DND-41 (cell line): ENCODE results near the gene ENHO.

Experiments
- ATAC-seq: fragments of 200-7000 bp; cut with Tn5 transposase; 3 replicates; pipeline ENCODE4 v1.9.1; 2021; ENCODE audit warnings: low read depth; ENCODE audit not compliant: insufficient read depth
- DNase-seq: peaks from one replicate; pipeline ENCODE4 v3.0.0-alpha.2; 2020
- H2AFZ ChIP-seq: 2 replicates; pipeline ENCODE4 v1.6.0; 2012; ENCODE audit warnings: low read depth, low read length
- H3K27ac ChIP-seq: 2 replicates; pipeline ENCODE4 v1.5.1; 2012; ENCODE audit warnings: low read length, inconsistent platforms
- H3K27me3 ChIP-seq: fragments of 200-600 bp; sonication (generic); 2 replicates; pipeline ENCODE4 v1.6.0; 2012; ENCODE audit warnings: low read length, mild to moderate bottlenecking, inconsistent platforms; ENCODE audit not compliant: insufficient read depth, poor library complexity
- H3K36me3 ChIP-seq: 2 replicates; pipeline ENCODE4 v1.5.1; 2012; ENCODE audit warnings: low read length, inconsistent platforms; ENCODE audit not compliant: insufficient read depth
- H3K4me1 ChIP-seq: 2 replicates; pipeline ENCODE4 v1.5.1; 2012; ENCODE audit warnings: mild to moderate bottlenecking, low read length; ENCODE audit not compliant: insufficient read depth
- H3K4me2 ChIP-seq: 2 replicates; pipeline ENCODE4 v1.6.0; 2012; ENCODE audit warnings: mild to moderate bottlenecking, moderate library complexity, low read length, inconsistent platforms; ENCODE audit not compliant: insufficient read depth
- H3K4me3 ChIP-seq, 2 experiments: fragments of 200-600 bp in 1 of 2; shearing (Covaris generic) in 1 of 2; 2 replicates each; pipeline ENCODE4 v1.5.1; 2012 to 2016; ENCODE audit warnings: inconsistent platforms in 2 of 2, low read length in 2 of 2, mild to moderate bottlenecking in 2 of 2, low read depth in 1 of 2, moderate library complexity in 1 of 2
- H3K79me2 ChIP-seq: 2 replicates; pipeline ENCODE4 v1.6.0; 2012; ENCODE audit warnings: low read length, inconsistent platforms; ENCODE audit not compliant: insufficient read depth
- H3K9ac ChIP-seq: 2 replicates; pipeline ENCODE4 v1.6.0; 2012; ENCODE audit warnings: low read depth, mild to moderate bottlenecking, inconsistent platforms, low read length, moderate library complexity
- H3K9me3 ChIP-seq: 2 replicates; pipeline ENCODE4 v1.5.1; 2012; ENCODE audit warnings: low read length, moderate library complexity, mild to moderate bottlenecking, inconsistent platforms; ENCODE audit not compliant: insufficient read depth, severe bottlenecking
- H4K20me1 ChIP-seq: 2 replicates; pipeline ENCODE4 v1.6.0; 2012; ENCODE audit warnings: low read length; ENCODE audit not compliant: insufficient read depth
- CTCF ChIP-seq: IDR thresholded peaks from 2 replicates; pipeline ENCODE4 v1.5.1; 2012; ENCODE audit warnings: borderline replicate concordance, low read length, moderate library complexity, mild to moderate bottlenecking; ENCODE audit not compliant: poor library complexity, severe bottlenecking; ENCODE audit errors: extremely low read depth
- EZH2 ChIP-seq: IDR thresholded peaks from 3 replicates; pipeline ENCODE4 v1.6.1; 2012; ENCODE audit warnings: borderline replicate concordance, low read depth, mild to moderate bottlenecking, moderate library complexity, low read length, inconsistent platforms; ENCODE audit not compliant: severe bottlenecking

The ENHO gene

GRCh38 chr9:34519321-34520020 is 3.3 kb downstream of the ENHO start:
- DNase-seq (no peak), ATAC-seq (no peak)
- Histone ChIP-seq H3K4me2 (no peak overlapping the region), H3K27me3 (peaks cover 26% of the 10 kb centered on the region), H3K36me3 (no peaks in the 10 kb centered on the region), H3K79me2 (no peaks in the 10 kb centered on the region), H3K4me1 (peaks cover 16% of the 10 kb centered on the region), H3K9ac (no peak overlapping the region), H4K20me1 (peaks cover 12% of the 10 kb centered on the region; the same call in 1 of the 2 replicates), H3K9me3 (no peaks in the 10 kb centered on the region), H3K27ac (no peak overlapping the region), H3K4me3 (no peak overlapping the region), H2AFZ (no peak overlapping the region)
- TF ChIP-seq EZH2 = no peak
- TF ChIP-seq CTCF = peak; percentile 24

- no peaks in the 10 kb centered on the region for H3K36me3 ChIP-seq
- H2AFZ ChIP-seq = no peak overlapping the region
- peaks cover 26% of the 10 kb centered on the region for H3K27me3 ChIP-seq
- ATAC-seq (no peak), DNase-seq (no peak)
- H4K20me1 ChIP-seq = peaks cover 12% of the 10 kb centered on the region; the same call in 1 of the 2 replicates
- H3K4me3 ChIP-seq = no peak overlapping the region
- H3K4me2 ChIP-seq = no peak overlapping the region
- no peaks in the 10 kb centered on the region for H3K9me3 ChIP-seq
- peaks cover 15% of the 10 kb centered on the region for H3K4me1 ChIP-seq
- no peak for TF ChIP-seq EZH2
- TF ChIP-seq CTCF = no peak
- no peak overlapping the region for H3K27ac ChIP-seq
- H3K9ac ChIP-seq = no peak overlapping the region
- no peaks in the 10 kb centered on the region for H3K79me2 ChIP-seq
These were observed 3.9 kb downstream of the ENHO start for GRCh38 chr9:34518896-34519295.

GRCh38 chr9:34518110-34518616 is 4.6 kb downstream of the ENHO start:
- H3K4me1 ChIP-seq = peaks cover 7% of the 10 kb centered on the region

More at GRCh38 chr9:34518110-34518616, 4.6 kb downstream of the ENHO start:
- DNase-seq (no peak), ATAC-seq (no peak)
- Histone ChIP-seq H3K4me2 (no peak overlapping the region), H3K27ac (no peak overlapping the region), H2AFZ (no peak overlapping the region), H3K4me3 (no peak overlapping the region), H4K20me1 (peaks cover 12% of the 10 kb centered on the region; the same call in 1 of the 2 replicates), H3K9ac (no peak overlapping the region), H3K27me3 (peaks cover 26% of the 10 kb centered on the region), H3K79me2 (no peaks in the 10 kb centered on the region), H3K9me3 (no peaks in the 10 kb centered on the region), H3K36me3 (no peaks in the 10 kb centered on the region)
- TF ChIP-seq EZH2 (no peak), CTCF (no peak)
